GM18505 (cell line): Measurements from ENCODE around the gene NPAT.
A peak's percentile ranks its signal among the peaks of the same experiment; 100 is the strongest.
"Not testable (repeated sequence)": the region's sequence is repeated elsewhere in the genome, so short reads cannot be mapped to it uniquely, and the experiment has no call there.

Source experiments
- ATAC-seq: cut with Tn5 transposase; IDR thresholded peaks from one replicate; pipeline ENCODE4 v1.9.1; 2021; ENCODE audit not compliant: unreplicated experiment
- POLR2A ChIP-seq: IDR thresholded peaks from 4 replicates; pipeline ENCODE4 v1.6.1; 2011; ENCODE audit warnings: borderline replicate concordance; ENCODE audit not compliant: insufficient read depth, insufficient read length; ENCODE audit errors: extremely low read depth

The NPAT gene

DNA sequence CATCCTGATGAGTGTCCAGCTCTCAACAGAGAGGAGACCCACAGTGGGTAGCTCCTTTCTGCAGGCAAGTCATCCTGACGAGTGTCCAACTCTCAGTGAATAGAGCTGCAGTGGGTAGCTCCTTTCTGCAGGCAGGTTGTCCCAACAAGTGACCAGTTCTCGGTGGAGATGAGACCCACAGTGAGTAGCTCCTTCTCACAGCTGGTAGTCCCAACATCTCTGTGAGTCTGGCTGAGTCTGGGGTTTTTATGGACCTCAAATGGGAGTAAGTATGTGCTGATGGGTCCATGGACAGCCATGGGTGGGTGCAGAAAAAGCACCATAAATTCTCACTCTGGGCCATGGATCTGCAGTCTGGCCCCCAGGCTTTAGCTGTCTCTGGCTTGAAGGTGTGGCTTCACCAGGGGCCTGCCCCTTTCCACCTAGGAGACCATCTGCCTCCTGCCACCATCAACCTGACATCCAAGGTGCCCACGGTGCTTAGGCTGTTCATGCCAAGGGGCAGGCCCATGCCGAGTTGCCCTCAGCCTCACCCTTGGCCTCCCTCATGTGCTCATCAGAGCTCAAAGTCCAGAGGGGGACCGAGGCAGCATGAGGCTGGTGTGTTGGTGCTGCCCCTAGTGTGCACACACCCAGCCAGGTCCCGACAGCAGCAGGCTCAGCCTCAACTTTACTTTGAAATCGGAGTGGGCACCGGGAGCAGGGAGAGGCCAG is 15.3 kb downstream of the NPAT start:
- no peak for TF ChIP-seq POLR2A
- ATAC-seq: no peak

DNA sequence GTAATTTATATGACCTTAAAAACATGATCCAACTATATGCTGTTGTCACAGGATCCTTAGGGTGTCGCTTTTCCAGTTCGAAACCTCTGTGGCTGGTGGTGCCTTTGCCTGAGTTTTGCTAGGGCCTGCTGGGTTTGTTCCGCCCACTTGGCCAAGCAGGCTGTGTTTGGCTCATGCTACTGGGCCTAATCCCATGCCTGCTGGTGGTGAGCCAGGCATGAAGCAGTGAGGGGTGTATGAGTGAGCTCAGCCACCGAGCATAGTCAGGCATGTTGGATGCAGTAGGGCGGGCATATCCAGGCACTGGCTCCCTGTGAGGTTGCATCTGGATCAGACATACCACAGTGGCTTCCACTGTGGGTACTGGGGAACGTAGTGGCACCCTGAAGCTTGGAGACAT is 16.3 kb downstream of the NPAT start:
- TF ChIP-seq POLR2A: no peak
- ATAC-seq: no peak

DNA sequence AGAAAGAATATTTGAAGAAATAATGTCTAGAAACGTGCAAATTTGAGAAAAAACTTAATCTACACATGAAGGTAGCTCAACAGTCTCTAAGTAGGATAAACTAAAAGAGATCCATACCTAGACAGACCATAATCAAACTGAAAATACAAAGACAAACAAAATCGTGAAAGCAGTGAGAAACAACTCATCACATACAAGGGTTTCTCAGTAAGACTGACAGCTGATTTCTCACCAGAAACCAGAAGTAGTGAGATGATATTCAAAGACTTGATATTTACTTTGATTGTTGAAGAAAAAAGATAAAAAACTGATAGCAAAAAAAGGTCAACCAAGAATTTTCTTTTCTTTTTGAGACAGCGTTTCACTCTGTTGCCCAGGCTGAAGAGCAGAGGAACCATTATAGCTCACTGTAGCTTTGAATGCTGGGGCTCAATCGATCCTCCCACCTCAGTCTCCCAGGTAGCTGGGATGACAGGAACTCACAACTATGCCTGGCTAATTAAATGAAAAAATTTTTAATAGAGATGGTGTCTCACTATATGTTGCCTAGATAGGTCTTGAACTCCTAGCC is 17.4 kb downstream of the NPAT start:
- no peak for TF ChIP-seq POLR2A
- no peak for ATAC-seq

DNA sequence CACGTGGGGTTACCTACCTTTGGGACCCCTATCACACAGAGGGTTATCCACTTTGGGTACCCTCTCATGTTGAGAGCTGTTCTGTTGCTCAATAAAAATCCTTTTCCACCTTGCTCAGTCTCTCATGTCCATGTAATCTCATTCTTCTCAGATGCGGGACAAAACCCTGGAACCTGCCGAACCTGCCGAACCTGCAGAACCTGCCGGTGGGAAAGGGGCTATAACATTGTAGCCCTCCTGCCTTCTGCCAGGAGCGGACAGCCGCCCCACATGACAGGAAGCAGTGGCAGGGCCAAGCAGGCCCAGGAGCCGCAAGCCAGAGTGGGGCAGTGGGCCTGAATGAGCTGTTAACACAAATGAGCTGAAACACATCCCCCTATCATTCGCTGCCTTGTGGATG is 18.1 kb downstream of the NPAT start:
- TF ChIP-seq POLR2A: no peak
- no peak for ATAC-seq

DNA sequence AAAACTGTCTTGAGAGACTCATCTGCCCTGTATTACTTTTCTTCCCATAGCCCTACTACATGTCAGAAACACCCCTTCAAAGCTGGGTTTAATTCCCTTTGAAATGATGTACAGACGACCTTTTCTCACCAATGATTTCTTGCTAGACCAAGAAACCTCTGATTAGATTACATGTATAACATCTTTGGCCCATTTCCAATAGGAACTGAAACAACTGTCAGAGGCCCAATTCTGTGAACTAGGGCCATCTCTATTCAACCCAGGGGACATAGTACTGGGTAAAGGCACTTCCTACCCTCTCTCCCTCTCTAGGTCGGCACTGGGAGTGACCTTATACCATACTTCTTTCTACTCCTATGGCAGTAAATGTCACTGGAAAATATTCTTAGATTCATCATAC is 19.4 kb downstream of the NPAT start:
- TF ChIP-seq POLR2A: no peak
- no peak for ATAC-seq

DNA sequence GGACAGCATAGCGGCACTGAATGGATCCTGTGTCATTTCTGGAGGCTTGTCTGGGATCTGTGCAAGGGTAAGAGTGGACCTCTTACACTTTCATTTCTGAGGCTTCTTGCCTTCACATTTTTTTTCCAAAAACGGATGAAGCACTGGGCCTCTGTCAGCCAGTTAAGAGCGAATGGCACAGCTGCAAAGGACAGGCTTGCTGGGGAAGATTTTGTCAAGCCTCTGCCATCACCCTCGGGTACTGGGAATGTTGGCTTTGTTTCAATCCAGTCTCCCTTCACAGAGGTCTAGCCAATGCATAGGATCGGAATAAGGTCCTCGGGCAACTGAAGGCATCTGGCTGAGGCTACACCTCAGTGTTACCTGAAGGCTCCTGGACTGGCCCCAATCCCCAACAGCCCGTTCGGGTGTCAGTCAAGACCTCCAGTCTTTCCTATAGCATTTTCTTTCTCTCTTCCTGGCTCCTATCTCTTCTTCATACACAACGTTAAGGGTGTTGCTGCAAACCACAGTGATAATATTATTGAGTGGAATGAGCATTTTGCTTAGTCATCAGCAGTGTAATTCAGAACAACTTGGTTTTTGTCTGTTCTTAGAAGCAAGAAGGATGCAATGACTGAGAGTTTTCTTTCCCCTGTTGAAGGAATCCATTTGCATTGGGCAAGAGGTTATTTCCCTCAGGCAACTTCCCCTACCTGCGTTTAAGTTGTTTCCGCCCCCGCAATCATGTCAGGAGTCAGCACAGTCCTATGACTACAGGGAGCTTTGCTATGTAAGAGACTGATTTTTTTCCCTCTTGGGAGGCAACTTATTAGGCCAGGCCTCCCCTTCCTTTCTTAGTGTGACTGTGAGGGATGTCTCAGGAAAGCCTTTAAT is 22.8 kb downstream of the NPAT start:
- peak; percentile 75 for ATAC-seq

DNA sequence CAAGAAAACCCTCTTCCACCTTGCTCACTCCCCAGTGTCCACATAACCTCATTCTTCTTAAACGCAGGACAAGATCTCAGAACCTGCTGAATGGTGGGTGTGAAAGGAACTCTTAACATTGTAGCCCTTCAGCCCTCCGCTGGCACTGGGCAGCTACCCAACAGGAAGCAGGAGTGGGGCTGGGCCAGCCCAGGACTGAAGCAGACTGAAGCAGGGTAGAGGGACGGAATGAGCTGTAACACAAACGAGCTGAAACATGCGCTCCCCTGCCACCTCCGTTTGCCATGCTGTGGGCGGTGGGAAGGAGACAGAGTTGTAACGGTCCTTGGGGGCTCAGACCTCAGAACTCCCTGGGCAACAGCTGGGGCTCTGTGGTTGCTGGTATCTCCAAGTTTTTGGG is 23.6 kb downstream of the NPAT start:
- no peak for ATAC-seq
- no peak for TF ChIP-seq POLR2A

More for the DNA sequence above, 22.8 kb downstream of the NPAT start:
- TF ChIP-seq POLR2A: no peak

DNA sequence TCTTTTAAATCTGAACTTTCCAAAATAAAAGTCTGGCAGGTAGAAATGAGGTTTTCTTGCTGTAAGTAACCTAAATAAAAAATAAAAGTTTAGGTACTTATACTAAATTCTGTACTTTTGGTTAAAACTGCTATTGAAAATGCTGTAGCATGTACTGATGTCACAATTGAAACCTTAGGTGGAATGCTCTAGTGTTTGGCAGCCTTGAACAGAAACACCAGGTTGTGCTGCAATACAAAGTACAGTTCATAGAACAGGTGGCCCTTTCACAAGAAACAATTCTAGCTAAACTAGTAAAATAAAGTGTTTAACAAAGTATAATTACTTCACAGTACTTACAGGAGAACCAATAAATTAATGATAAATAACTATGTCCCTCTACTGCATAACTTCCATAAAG is 25.1 kb downstream of the NPAT start:
- ATAC-seq: peak; percentile 37
- TF ChIP-seq POLR2A: no peak

DNA sequence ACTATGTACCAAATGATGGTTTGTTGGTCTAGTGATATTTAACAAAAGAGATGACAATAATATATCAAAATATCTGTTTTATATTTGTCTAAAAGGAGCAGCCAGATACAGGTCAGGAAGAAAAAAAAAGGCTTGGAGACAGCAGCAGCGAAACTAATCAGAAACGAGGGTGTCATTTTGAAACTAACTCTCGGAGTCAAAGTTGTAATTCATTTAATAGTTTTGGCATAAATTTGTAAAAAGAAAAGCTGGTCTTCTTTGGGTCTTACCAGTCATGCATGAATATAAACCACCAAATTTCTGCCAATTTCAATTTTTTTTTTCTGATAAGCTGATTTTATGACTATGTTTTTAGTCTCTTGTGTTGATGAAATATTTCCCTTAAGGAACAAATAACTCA is 25.5 kb downstream of the NPAT start:
- ATAC-seq: no peak

DNA sequence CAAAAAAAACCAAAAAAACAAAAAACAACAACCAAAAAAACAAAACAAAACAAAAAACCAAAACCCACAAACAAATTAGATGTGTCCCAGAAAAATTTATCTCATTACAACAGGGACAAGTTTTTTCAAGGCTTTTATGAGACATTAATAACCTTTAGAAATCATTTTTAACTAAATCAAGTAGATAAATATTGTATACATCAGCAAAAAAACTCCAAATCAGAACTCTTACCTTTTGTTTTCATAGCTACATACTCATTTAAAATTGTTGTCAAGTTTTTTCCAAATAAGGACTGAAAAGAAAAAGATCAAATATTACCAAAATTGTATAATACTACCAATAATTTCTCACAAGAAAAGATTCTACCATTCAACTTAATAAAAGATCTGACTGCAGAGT is 28.7 kb downstream of the NPAT start:
- TF ChIP-seq POLR2A: no peak
- no peak for ATAC-seq

More for the DNA sequence above, 25.5 kb downstream of the NPAT start:
- no peak for TF ChIP-seq POLR2A

DNA sequence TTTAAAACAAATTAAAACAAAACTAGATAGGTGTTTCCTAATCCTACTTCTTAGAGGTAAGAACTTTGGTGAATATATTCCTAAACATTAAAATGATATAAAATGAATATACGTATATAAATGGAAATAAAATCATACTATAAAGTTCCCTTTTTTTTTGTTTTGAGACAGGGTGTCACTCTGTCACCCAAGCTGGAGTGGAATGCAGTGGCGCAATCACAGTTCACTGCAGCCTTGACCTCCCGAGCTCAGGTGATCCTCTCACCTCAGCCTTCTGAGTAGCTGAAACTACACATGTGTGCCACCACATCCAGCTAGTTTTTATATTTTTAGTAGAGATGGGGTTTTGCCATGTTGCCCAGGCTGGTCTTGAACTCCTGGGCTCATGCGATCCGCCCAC is 44.9 kb downstream of the NPAT start:
- TF ChIP-seq POLR2A: no peak
- ATAC-seq: no peak

DNA sequence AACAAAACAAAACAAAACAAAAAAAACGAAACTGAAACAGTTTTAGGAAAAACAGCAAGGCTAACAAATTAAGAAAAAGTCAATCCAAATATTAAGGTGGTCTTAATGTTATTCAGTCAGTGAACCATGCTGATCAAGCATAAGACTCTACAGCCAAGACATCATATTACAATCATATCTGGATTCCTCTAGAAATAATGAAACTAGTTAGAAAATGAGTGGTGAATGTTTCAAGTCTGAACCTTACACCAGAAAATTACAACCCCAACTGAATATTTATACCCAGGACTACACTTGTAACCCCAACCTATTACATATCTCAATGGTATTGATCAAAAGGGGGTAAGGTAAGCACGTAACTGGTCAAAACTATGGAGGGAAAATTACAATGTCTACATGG is 52.3 kb downstream of the NPAT start:
- TF ChIP-seq POLR2A: no peak
- no peak for ATAC-seq

DNA sequence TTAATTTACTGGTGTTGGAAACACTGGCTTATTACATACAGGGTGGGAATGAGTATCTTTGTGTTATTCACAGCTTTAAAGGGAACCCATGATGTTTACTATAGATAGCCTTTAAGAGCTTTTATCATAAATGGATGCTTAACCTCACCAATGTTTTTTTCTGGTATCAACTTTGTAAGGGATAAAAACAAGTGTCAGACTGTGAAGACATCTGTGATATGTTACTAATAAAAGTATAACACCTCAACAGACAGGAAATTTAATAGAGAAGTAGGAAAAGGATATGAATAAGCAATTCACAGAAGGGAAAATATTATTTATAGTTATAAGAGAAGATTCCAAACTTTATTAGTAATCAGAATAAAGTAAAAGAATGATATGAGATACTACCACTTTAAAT is 54.8 kb downstream of the NPAT start:
- TF ChIP-seq POLR2A: no peak
- no peak for ATAC-seq

DNA sequence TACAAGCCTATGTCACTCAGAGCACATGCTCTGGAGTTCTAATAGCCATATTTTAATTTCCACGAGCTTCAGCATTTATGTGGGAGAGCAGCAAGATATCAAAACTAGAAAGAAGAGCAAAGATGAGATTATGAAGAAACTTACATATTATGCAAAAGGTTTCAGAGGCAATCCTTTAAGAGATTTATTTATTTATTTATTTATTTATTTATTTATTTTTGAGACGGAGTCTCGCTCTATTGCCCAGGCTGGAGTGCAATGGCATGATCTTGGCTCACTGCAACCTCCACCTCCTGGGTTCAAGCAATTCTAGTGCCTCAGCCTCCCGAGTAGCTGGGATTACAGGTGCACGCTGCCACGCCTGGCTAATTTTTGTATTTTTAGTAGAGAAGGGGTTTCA is 59.6 kb downstream of the NPAT start:
- ATAC-seq: not testable (repeated sequence)
